NOMO-1 treated with dmso at 0.1 percent for 144 hours (cell line): ENCODE data around the gene FHAD1.
A peak's percentile ranks its signal among the peaks of the same experiment; 100 is the strongest.
"Not testable (repeated sequence)": the region's sequence is repeated elsewhere in the genome, so short reads cannot be mapped to it uniquely, and the experiment has no call there.

Experiments used
- DNase-seq: peaks from one replicate; lab custom pipeline; 2025; ENCODE audit not compliant: unreplicated experiment; lab: John Stamatoyannopoulos, UW

The FHAD1 gene

DNA sequence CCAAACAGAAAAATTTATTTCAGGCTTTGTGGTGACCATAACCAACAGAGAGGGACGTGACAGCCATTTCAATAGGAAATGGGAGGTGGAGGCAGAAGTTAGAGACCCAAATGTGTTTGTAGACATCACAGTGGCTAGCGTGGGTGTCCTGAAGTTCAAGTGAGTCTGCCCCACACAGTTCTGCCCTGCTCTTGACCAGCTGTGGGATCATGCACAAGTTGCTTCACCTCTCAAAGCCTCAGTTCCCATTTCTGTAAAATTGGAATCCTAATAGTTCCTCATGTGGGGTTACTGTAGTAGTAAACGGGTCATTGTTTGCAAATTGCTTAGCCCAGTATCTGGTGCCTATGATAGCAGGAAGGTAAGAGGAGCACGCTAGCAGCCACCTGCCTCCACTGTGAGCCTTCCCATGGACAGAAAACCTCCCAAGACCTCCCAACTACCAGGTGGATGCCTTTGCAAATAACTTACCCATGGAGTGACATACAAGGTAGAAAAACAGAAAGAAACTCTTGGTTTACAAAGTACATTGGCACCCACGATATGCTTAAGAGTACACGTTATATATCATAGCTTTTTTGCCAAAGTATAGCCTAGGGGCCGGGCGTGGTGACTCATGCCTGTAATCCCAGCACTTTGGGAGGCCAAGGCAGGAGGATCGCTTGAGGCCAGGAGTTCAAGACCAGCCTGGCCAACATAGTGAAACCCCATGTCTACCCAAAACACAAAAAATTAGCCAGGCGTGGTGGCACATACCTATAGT, 29.1 kb downstream of the FHAD1 start:
- no peak for DNase-seq

DNA sequence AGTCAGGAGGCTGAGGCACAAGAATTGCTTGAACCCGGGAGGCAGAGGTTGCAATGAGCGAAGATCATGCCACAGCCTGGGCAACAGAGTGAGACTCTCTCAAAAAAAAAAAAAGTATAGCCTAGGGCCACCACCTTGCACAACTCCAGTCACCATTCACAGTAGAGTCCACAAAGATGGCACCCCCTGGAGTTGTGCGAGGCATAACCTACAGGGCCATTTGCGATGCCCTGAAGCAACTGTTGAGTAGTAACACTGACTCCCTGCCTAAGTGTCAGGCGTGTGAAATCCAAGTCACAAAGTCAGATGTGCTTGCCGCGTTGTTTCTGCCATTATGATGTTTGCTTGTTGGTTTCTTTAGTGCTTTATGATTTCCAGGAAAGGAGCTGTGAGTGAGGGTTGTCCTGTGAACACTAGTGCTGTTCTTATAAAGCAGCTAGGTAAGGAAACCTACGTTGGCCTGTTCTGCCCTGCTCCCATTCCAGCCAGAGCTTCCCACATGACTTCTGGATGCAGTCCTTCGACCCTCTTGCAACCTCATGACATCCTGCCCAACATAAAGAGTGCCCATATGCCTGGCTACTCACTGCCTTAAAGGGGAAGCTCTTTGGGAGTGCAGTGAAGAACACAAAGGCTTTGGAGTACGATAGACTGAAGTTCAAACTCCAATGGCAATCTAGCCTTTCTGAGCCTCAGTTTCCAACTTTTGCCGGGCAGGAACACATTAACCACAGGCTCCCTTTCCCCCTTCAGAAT, 29.8 kb downstream of the FHAD1 start:
- DNase-seq: no peak

GRCh38 chr1:15277447-15277838, 30.4 kb downstream of the FHAD1 start:
- DNase-seq: no peak

- no peak for DNase-seq
These were observed 30.9 kb downstream of the FHAD1 start for GRCh38 chr1:15277933-15278332.

GRCh38 chr1:15279576-15280230, 32.7 kb downstream of the FHAD1 start:
- no peak for DNase-seq

GRCh38 chr1:15280416-15280815, 33.4 kb downstream of the FHAD1 start:
- DNase-seq: no peak

DNA sequence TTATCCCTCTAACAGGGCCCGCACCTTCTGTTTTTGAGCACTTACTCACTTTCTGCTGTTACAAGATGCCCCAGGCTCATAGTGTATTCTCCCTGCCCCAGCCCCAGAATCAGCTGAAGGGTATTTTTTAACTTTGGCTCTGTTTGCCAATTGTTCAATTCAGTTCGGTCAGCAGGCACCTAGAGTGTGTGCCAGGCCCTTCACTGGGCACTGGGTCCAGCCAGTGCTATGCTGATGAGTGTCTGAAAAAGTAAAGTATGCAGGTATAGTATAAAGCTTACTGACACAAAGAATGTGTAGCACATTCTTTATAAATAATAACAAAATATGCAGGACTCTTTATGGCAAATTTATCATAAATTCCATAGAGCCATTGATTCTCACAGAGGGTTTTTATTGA, 35.0 kb downstream of the FHAD1 start:
- no peak for DNase-seq

GRCh38 chr1:15282810-15283474, 35.9 kb downstream of the FHAD1 start:
- no peak for DNase-seq

DNA sequence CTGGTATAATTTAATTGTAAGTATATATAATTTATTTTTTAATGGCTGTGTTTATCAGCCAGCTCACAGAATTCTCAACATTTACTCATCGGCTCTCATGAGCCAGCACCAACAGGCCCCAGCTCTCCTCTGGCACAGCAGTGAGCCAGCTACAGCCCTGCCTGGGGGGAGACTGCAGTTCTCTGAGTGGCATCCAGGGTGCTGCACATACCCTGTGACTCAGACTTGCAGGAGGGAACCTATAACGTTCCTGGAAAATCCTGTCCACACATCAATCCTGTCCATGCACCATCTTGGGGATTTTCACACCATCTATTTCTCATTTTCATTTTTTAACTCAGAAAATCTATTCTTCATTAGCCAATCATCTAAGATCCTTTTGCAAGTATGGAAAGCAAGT, 36.5 kb downstream of the FHAD1 start:
- no peak for DNase-seq

- no peak for DNase-seq
These were observed 39.4 kb downstream of the FHAD1 start for GRCh38 chr1:15286452-15286851.

GRCh38 chr1:15287035-15287979, 40.3 kb downstream of the FHAD1 start:
- no peak for DNase-seq

DNA sequence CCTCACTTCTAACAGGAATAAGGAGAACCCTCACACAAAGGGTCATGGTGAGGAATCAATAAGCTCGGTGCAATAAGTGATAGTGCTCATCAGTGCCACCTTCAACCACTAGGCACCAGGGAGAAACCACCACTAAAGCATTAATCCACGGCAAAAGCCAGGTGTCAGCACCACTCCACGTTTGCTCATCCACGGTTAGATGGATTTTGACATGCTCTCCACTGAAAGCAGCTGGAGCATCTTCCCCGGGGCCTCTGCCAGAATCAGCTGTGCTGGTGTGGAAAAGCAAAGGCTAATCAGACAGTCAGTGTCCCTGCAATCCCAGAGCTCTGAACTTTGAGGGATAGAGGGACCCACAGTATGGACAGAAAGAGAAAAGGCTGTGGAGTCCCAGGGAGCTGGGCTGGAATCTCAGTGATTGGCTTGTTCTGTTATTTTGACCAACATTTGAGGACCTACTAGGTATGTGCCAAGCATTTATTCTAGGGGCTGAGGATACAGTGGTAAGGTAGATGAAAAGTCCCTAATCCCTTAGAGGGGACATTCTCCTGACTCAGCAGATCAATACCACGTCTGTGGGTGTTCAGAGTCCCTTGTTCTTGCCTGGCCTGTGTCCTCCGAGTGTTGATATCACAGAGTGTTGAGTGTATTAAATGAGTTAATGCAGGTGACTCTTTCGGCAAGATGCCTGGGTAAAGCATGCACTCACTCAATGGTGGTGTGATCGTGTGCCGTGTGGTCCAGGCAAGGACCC, 41.3 kb downstream of the FHAD1 start:
- no peak for DNase-seq

DNA sequence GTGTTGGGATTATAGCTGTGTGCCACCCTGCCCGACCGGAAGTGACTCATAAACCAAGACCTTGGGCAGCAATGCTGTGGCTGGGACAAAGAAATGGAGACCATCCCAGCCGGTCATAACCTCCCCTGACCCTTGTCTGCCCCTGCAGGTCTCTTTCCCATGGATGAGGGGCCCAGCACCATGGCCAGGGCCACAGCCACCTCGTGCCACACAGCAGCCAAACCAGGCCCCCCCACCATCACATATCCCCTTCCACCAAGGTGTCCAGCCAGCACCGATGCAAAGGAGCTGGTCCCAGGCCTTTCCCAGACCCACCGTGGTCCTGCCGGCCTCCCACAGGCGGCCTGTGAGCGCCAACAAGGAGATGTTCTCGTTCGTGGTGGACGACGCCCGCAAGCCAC, 42.2 kb downstream of the FHAD1 start:
- no peak for DNase-seq

GRCh38 chr1:15290382-15290781, 43.4 kb downstream of the FHAD1 start:
- no peak for DNase-seq

DNA sequence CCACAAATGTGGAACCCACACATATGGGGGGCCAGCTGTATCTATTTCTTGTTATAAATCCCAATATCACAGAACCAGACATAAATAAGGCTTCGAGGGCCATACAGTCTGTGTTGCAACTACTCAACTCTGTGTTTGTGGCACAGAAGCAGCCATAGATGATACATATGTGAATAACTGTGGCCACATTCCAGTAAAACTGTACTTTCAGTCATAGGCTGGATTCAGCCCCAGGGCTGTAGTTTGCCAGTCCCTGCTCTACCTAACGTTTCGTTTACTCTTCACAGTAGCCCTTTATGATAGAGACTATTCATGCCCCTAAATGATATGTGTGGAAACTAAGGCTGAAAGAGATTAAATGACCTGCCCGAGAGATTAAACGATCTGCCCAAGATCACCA, 48.7 kb downstream of the FHAD1 start:
- no peak for DNase-seq

GRCh38 chr1:15296585-15297321, 49.7 kb downstream of the FHAD1 start:
- peak; percentile 16 for DNase-seq

DNA sequence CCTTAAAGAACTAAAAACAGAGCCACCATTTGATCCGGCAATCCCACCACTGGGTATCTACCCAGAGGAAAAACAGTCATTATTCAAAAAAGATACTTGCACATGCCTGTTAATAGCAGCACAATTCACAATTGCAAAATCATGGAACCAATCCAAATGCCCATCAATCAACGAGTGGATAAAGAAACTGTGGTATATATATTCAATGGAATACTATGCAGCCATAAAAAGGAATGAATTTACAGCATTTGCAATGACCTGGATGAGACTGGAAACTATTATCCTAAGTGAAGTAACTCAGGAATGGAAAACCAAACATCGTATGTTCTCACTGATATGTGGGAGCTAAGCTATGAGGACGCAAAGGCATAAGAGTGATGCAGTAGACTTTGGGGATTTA, 51.0 kb downstream of the FHAD1 start:
- DNase-seq: not testable (repeated sequence)

GRCh38 chr1:15299179-15299578, 52.2 kb downstream of the FHAD1 start:
- DNase-seq: no peak

DNA sequence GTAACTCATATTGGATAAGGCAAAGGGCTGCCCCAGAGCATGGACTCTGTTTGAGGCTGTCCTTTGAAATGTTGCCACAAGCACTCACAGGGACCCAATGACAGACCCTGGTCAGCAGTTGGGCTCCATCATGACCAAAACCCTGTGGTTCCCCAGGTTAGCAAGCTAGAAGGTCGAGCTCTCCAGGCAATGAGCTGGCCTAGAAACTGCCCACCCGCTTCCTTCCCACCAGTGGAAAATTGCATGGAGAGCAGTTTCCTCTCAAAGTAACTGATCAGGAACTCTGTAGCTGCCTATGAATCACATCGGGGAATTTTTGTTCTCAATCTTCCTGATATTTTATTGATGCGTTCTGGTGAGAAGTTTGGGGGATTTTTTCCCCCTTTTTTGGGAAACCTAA, 52.8 kb downstream of the FHAD1 start:
- no peak for DNase-seq
